Neural cell (in vitro differentiated cells): ENCODE measurements around the gene ERP27. TPM values are rescaled to one million over a fixed set of nuclear protein-coding genes. Genes with fewer than 3 reads are reported as not detected.

ENCODE experiments used
- H2AFZ ChIP-seq: fragments of 200-600, 300-800 bp; sonication (generic), shearing (Covaris generic); 2 replicates; pipeline ENCODE4 v1.6.0; 2014; ENCODE audit warnings: low read depth, mild to moderate bottlenecking, antibody characterized with exemption, low read length, moderate library complexity
- H3F3A ChIP-seq: fragments of 200-600 bp; shearing (Covaris generic); 2 replicates; pipeline ENCODE4 v1.6.1; 2016; ENCODE audit warnings: mild to moderate bottlenecking, moderate library complexity, mixed read lengths, antibody characterized with exemption, low read length; ENCODE audit not compliant: insufficient read depth, poor library complexity, severe bottlenecking
- H3K27ac ChIP-seq: fragments of 200-600, 300-800 bp; sonication (generic), shearing (Covaris generic); 2 replicates; pipeline ENCODE4 v1.5.1; 2014; ENCODE audit warnings: mild to moderate bottlenecking, low read length, moderate library complexity
- H3K27me3 ChIP-seq: fragments of 300-800, 200-600 bp; sonication (generic), shearing (Covaris generic); 2 replicates; pipeline ENCODE4 v1.6.0; 2014; ENCODE audit warnings: mild to moderate bottlenecking, low read depth, low read length, moderate library complexity; ENCODE audit not compliant: insufficient read depth
- H3K36me3 ChIP-seq: fragments of 300-800, 200-600 bp; sonication (generic), shearing (Covaris generic); 2 replicates; pipeline ENCODE4 v1.5.1; 2014; ENCODE audit warnings: mild to moderate bottlenecking, antibody characterized with exemption, low read length, moderate library complexity; ENCODE audit not compliant: insufficient read depth
- H3K4me2 ChIP-seq: fragments of 300-800, 200-600 bp; sonication (generic), shearing (Covaris generic); 2 replicates; pipeline ENCODE4 v1.6.0; 2014; ENCODE audit warnings: mild to moderate bottlenecking, low read length
- H3K4me3 ChIP-seq: fragments of 300-800, 200-600 bp; sonication (generic), shearing (Covaris generic); 2 replicates; pipeline ENCODE4 v1.5.1; 2014; ENCODE audit warnings: mild to moderate bottlenecking, low read length, moderate library complexity
- H3K79me2 ChIP-seq: fragments of 200-600 bp; shearing (Covaris generic); replicated peaks from 2 replicates; pipeline ENCODE4 v1.6.0; 2014; ENCODE audit warnings: mild to moderate bottlenecking, low read length, moderate library complexity; ENCODE audit not compliant: insufficient read depth
- H3K9ac ChIP-seq: fragments of 300-800, 200-600 bp; sonication (generic), shearing (Covaris generic); 2 replicates; pipeline ENCODE4 v1.6.1; 2016; ENCODE audit warnings: mild to moderate bottlenecking, low read length, mixed read lengths
- H3K9me2 ChIP-seq: fragments of 200-600 bp; shearing (Covaris generic); 2 replicates; pipeline ENCODE4 v1.6.1; 2016; ENCODE audit warnings: mild to moderate bottlenecking, low read length, mixed read lengths; ENCODE audit not compliant: insufficient read depth
- H3K9me3 ChIP-seq: fragments of 200-600, 300-800 bp; sonication (generic), shearing (Covaris generic); 2 replicates; pipeline ENCODE4 v1.6.1; 2016; ENCODE audit warnings: mild to moderate bottlenecking, mixed run types, low read length, moderate library complexity, mixed read lengths
- H4K20me1 ChIP-seq: fragments of 200-600 bp; shearing (Covaris generic); 2 replicates; pipeline ENCODE4 v1.6.1; 2016; ENCODE audit warnings: mild to moderate bottlenecking, mixed run types; ENCODE audit not compliant: insufficient read depth
- EP300 ChIP-seq: fragments of 450-650 bp; conservative IDR thresholded peaks from 2 replicates; pipeline ENCODE4 v1.6.1; 2014; ENCODE audit warnings: antibody characterized with exemption, mild to moderate bottlenecking, moderate library complexity; ENCODE audit not compliant: poor library complexity, severe bottlenecking
- EZH2 ChIP-seq: fragments of 200-600, 300-800 bp; shearing (Covaris generic), sonication (generic); IDR thresholded peaks from 2 replicates; pipeline ENCODE4 v1.6.1; 2014; ENCODE audit warnings: antibody characterized with exemption, low read length, borderline replicate concordance, mild to moderate bottlenecking; ENCODE audit not compliant: insufficient read depth, poor library complexity, severe bottlenecking
- MXI1 ChIP-seq: fragments of 450-650 bp; conservative IDR thresholded peaks from 2 replicates; pipeline ENCODE4 v1.6.1; 2014; ENCODE audit warnings: antibody characterized with exemption, mild to moderate bottlenecking; ENCODE audit not compliant: poor library complexity, severe bottlenecking
- POLR2AphosphoS5 ChIP-seq: IDR thresholded peaks from 2 replicates; pipeline ENCODE4 v1.6.1; 2012
- RAD21 ChIP-seq: fragments of 450-650 bp; conservative IDR thresholded peaks from 2 replicates; pipeline ENCODE4 v1.6.1; 2014; ENCODE audit warnings: antibody characterized with exemption, mild to moderate bottlenecking, moderate library complexity
- SMC3 ChIP-seq: fragments of 450-650 bp; conservative IDR thresholded peaks from 2 replicates; pipeline ENCODE4 v1.6.1; 2014; ENCODE audit warnings: antibody characterized with exemption, mild to moderate bottlenecking, moderate library complexity; ENCODE audit not compliant: poor library complexity
- TAF1 ChIP-seq: IDR thresholded peaks from 2 replicates; pipeline ENCODE4 v1.6.1; 2012; ENCODE audit warnings: low read depth
- polyA plus RNA-seq: library from polyadenylated mRNA; depleted of rRNA; stranded (reverse); fragments of >200 nt; gene quantifications from 2 replicates; pipeline ENCODE4 v1.2.3, GENCODE V29; 2014
- TF ChIP-seq, protein P1 (sequence below): fragments of 450-650 bp; IDR thresholded peaks from 2 replicates; pipeline ENCODE4 v1.5.1; 2014; ENCODE audit warnings: antibody characterized with exemption, mild to moderate bottlenecking, moderate library complexity; ENCODE audit not compliant: poor library complexity, severe bottlenecking
- TF ChIP-seq, protein P2 (sequence below): IDR thresholded peaks from 2 replicates; pipeline ENCODE4 v1.6.1; 2012; ENCODE audit warnings: borderline replicate concordance

Gene ERP27
- polyA plus RNA-seq, 1 donor from 2014 or later: not detected

DNA sequence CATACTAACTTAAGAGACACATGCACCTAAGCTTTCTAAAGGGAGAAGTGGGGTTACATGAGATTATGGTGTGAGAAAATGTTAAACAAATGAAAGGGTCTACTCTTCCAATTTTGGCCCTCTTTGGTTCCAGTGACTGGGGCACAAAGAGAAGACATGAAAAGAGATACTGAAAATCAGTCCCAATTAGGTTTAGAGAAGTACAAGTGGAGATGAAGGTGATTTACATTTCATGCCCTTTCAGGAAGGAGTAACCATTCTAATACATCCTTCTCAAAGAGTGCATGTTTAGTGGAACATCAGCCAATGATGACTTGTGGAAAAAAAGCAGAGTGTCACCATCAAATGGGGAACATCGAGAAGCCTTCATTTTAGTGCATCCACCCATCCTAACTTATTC, 67.1 kb downstream of the ERP27 start:
- TF ChIP-seq SMC3 (no peak), EP300 (no peak), POLR2AphosphoS5 (no peak), MXI1 (no peak), EZH2 (no peak), TAF1 (no peak), RAD21 (no peak)
- TF ChIP-seq, protein P1, sequence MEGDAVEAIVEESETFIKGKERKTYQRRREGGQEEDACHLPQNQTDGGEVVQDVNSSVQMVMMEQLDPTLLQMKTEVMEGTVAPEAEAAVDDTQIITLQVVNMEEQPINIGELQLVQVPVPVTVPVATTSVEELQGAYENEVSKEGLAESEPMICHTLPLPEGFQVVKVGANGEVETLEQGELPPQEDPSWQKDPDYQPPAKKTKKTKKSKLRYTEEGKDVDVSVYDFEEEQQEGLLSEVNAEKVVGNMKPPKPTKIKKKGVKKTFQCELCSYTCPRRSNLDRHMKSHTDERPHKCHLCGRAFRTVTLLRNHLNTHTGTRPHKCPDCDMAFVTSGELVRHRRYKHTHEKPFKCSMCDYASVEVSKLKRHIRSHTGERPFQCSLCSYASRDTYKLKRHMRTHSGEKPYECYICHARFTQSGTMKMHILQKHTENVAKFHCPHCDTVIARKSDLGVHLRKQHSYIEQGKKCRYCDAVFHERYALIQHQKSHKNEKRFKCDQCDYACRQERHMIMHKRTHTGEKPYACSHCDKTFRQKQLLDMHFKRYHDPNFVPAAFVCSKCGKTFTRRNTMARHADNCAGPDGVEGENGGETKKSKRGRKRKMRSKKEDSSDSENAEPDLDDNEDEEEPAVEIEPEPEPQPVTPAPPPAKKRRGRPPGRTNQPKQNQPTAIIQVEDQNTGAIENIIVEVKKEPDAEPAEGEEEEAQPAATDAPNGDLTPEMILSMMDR: no peak
- TF ChIP-seq, protein P2, sequence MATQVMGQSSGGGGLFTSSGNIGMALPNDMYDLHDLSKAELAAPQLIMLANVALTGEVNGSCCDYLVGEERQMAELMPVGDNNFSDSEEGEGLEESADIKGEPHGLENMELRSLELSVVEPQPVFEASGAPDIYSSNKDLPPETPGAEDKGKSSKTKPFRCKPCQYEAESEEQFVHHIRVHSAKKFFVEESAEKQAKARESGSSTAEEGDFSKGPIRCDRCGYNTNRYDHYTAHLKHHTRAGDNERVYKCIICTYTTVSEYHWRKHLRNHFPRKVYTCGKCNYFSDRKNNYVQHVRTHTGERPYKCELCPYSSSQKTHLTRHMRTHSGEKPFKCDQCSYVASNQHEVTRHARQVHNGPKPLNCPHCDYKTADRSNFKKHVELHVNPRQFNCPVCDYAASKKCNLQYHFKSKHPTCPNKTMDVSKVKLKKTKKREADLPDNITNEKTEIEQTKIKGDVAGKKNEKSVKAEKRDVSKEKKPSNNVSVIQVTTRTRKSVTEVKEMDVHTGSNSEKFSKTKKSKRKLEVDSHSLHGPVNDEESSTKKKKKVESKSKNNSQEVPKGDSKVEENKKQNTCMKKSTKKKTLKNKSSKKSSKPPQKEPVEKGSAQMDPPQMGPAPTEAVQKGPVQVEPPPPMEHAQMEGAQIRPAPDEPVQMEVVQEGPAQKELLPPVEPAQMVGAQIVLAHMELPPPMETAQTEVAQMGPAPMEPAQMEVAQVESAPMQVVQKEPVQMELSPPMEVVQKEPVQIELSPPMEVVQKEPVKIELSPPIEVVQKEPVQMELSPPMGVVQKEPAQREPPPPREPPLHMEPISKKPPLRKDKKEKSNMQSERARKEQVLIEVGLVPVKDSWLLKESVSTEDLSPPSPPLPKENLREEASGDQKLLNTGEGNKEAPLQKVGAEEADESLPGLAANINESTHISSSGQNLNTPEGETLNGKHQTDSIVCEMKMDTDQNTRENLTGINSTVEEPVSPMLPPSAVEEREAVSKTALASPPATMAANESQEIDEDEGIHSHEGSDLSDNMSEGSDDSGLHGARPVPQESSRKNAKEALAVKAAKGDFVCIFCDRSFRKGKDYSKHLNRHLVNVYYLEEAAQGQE: no peak
- no peak overlapping the region for H3K27ac ChIP-seq
- no peaks in the 10 kb centered on the region for H3K79me2 ChIP-seq
- no peaks in the 10 kb centered on the region for H3K27me3 ChIP-seq
- H3K36me3 ChIP-seq: no peaks in the 10 kb centered on the region
- no peak overlapping the region for H3K4me2 ChIP-seq
- no peak overlapping the region for H3K9ac ChIP-seq
- H3F3A ChIP-seq: no peaks in the 10 kb centered on the region
- H3K4me3 ChIP-seq: no peak overlapping the region
- no peak overlapping the region for H2AFZ ChIP-seq
- H3K9me3 ChIP-seq: no peaks in the 10 kb centered on the region
- H4K20me1 ChIP-seq: no peaks in the 10 kb centered on the region
- H3K9me2 ChIP-seq: no peaks in the 10 kb centered on the region

DNA sequence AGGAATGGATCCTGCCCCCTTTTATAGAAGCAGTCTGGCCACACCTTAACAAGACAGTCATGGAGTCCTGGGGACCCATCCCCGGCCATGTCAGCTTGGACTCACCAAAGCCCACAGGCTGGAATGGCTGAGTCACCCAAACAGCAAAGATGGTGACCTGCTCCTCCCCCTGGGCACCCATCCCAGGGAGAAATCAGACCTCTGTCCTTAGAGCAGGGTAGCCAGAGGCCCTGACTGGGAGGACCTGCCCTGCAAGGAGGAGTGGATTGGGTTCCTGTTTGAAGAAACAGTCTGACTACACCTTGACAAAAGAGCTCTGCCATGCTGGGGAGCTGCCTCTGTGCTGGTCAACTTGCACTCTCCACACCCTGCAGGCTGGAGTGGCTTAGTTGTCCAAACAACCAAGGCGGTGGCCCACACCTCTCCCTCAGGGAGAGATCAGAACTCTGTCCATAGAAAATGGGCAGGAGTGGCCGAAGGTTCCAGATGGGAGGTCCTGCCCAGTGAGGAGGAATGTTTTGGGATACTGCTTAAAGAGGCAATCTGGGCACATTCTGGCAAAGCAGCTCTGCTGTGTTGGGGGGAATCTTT, 69.3 kb downstream of the ERP27 start:
- TF ChIP-seq, protein P2: no peak
- TF ChIP-seq EZH2 (no peak), EP300 (no peak), TAF1 (no peak), MXI1 (no peak), POLR2AphosphoS5 (no peak), SMC3 (no peak), RAD21 (no peak)
- TF ChIP-seq, protein P1: no peak
- no peak overlapping the region for H3K27ac ChIP-seq
- no peaks in the 10 kb centered on the region for H3K9me3 ChIP-seq
- no peak overlapping the region for H3K4me3 ChIP-seq
- no peaks in the 10 kb centered on the region for H3K36me3 ChIP-seq
- H4K20me1 ChIP-seq: no peaks in the 10 kb centered on the region
- no peaks in the 10 kb centered on the region for H3K79me2 ChIP-seq
- H2AFZ ChIP-seq: no peak overlapping the region
- no peaks in the 10 kb centered on the region for H3K27me3 ChIP-seq
- no peaks in the 10 kb centered on the region for H3K9me2 ChIP-seq
- no peaks in the 10 kb centered on the region for H3F3A ChIP-seq
- H3K4me2 ChIP-seq: no peak overlapping the region
- H3K9ac ChIP-seq: no peak overlapping the region
